Parathyroid adenoma (tissue), 2 donors: ENCODE results near the gene FAM200A.
A peak's percentile ranks its signal among the peaks of the same experiment; 100 is the strongest.
"Not testable (repeated sequence)": the region's sequence is repeated elsewhere in the genome, so short reads cannot be mapped to it uniquely, and the experiment has no call there.

Experiments used
- H2AFZ ChIP-seq: fragments of 300-600 bp; sonication (generic); one replicate; pipeline ENCODE4 v1.7.0; 2017; ENCODE audit warnings: antibody characterized with exemption, mild to moderate bottlenecking
- H3K27ac ChIP-seq: fragments of 300-600 bp; sonication (generic); one replicate; pipeline ENCODE4 v1.7.0; 2017
- H3K27me3 ChIP-seq: fragments of 300-600 bp; sonication (generic); one replicate; pipeline ENCODE4 v1.7.0; 2017; ENCODE audit warnings: low read length; ENCODE audit not compliant: control insufficient read depth, insufficient read depth
- H3K36me3 ChIP-seq: fragments of 300-600 bp; sonication (generic); one replicate; pipeline ENCODE4 v1.7.0; 2017; ENCODE audit warnings: low read length; ENCODE audit not compliant: control insufficient read depth, insufficient read depth
- H3K4me1 ChIP-seq: fragments of 300-600 bp; sonication (generic); one replicate; pipeline ENCODE4 v1.7.0; 2017; ENCODE audit warnings: control low read depth
- H3K4me2 ChIP-seq: fragments of 300-600 bp; sonication (generic); one replicate; pipeline ENCODE4 v1.7.0; 2017; ENCODE audit warnings: low read length
- H3K4me3 ChIP-seq: fragments of 300-600 bp; sonication (generic); one replicate; pipeline ENCODE4 v1.7.0; 2017; ENCODE audit warnings: low read depth, low read length
- H3K79me2 ChIP-seq: fragments of 300-600 bp; sonication (generic); one replicate; pipeline ENCODE4 v1.7.0; 2017; ENCODE audit warnings: control low read depth
- H3K9ac ChIP-seq: fragments of 300-600 bp; sonication (generic); one replicate; pipeline ENCODE4 v1.7.0; 2017; ENCODE audit warnings: mild to moderate bottlenecking
- H3K9me3 ChIP-seq: fragments of 300-600 bp; sonication (generic); one replicate; pipeline ENCODE4 v1.7.0; 2017; ENCODE audit warnings: low read length; ENCODE audit not compliant: control insufficient read depth
- CTCF ChIP-seq: fragments of 300-600 bp; sonication (generic); IDR thresholded peaks from one replicate; pipeline ENCODE4 v1.7.0; 2017; ENCODE audit warnings: antibody characterized with exemption, mild to moderate bottlenecking
- donor health status: primary hyperparathyroidism.

Gene FAM200A

GRCh38 chr7:99594948-99595745, 43.2 kb upstream of the FAM200A start:
- Histone ChIP-seq H3K4me2 (no peak overlapping the region), H2AFZ (no peak overlapping the region), H3K4me1 (no peaks in the 10 kb centered on the region), H3K9ac (no peak overlapping the region), H3K79me2 (no peaks in the 10 kb centered on the region), H3K36me3 (no peaks in the 10 kb centered on the region), H3K9me3 (no peaks in the 10 kb centered on the region), H3K27me3 (no peaks in the 10 kb centered on the region), H3K27ac (no peak overlapping the region), H3K4me3 (no peak overlapping the region)
- TF ChIP-seq CTCF, result no peak

GRCh38 chr7:99588868-99589267, 37.0 kb upstream of the FAM200A start:
- H3K4me1 ChIP-seq, result no peaks in the 10 kb centered on the region

GRCh38 chr7:99580778-99581332, 28.9 kb upstream of the FAM200A start:
- H3K4me2 ChIP-seq, result peak overlapping the region; percentile 52
- H3K9ac ChIP-seq, H3K27me3 ChIP-seq, H3K9me3 ChIP-seq, H3K27ac ChIP-seq, H3K36me3 ChIP-seq, H3K4me1 ChIP-seq: not testable (repeated sequence)
- peaks cover 10% of the 10 kb centered on the region for H3K79me2 ChIP-seq
- H2AFZ ChIP-seq, result peak overlapping the region; percentile 89
- peak overlapping the region; percentile 39 for H3K4me3 ChIP-seq

More at GRCh38 chr7:99588868-99589267, 37.0 kb upstream of the FAM200A start:
- H3K36me3 ChIP-seq, result no peaks in the 10 kb centered on the region
- no peaks in the 10 kb centered on the region for H3K27me3 ChIP-seq
- no peak overlapping the region for H3K9ac ChIP-seq
- no peak overlapping the region for H3K4me3 ChIP-seq
- no peak for TF ChIP-seq CTCF
- H3K27ac ChIP-seq, result no peak overlapping the region
- H2AFZ ChIP-seq, result no peak overlapping the region
- no peaks in the 10 kb centered on the region for H3K79me2 ChIP-seq
- H3K9me3 ChIP-seq, result no peaks in the 10 kb centered on the region
- H3K4me2 ChIP-seq, result no peak overlapping the region

GRCh38 chr7:99579956-99580777, 28.3 kb upstream of the FAM200A start:
- Histone ChIP-seq H3K4me2 (peak overlapping the region; percentile 52), H3K27me3 (no peaks in the 10 kb centered on the region), H3K4me1 (peaks cover 2% of the 10 kb centered on the region), H3K79me2 (peaks cover 10% of the 10 kb centered on the region), H3K36me3 (no peaks in the 10 kb centered on the region), H2AFZ (peak overlapping the region; percentile 89), H3K4me3 (peak overlapping the region; percentile 39), H3K9me3 (no peaks in the 10 kb centered on the region), H3K9ac (no peak overlapping the region), H3K27ac (peak overlapping the region; percentile 16)
- TF ChIP-seq CTCF, result peak; percentile 21

- H2AFZ ChIP-seq, result peak overlapping the region; percentile 89
- no peak for TF ChIP-seq CTCF
- H3K4me2 ChIP-seq, result peak overlapping the region; percentile 52
- no peaks in the 10 kb centered on the region for H3K27me3 ChIP-seq
- no peaks in the 10 kb centered on the region for H3K9me3 ChIP-seq
- peaks cover 10% of the 10 kb centered on the region for H3K79me2 ChIP-seq
- peaks cover 2% of the 10 kb centered on the region for H3K4me1 ChIP-seq
- no peaks in the 10 kb centered on the region for H3K36me3 ChIP-seq
- peak overlapping the region; percentile 39 for H3K4me3 ChIP-seq
- H3K27ac ChIP-seq, result peak overlapping the region; percentile 16
- no peak overlapping the region for H3K9ac ChIP-seq
Measured at GRCh38 chr7:99579281-99579955, 27.5 kb upstream of the FAM200A start.
